Mesenchymal stem cell (in vitro differentiated cells and primary cell): Measurements from ENCODE around the gene CYTH3.

Experiments used
- DNase-seq: peaks from one replicate; pipeline ENCODE4 v3.0.0-alpha.2; 2013
- H2AFZ ChIP-seq: one replicate; pipeline ENCODE4 v1.6.1; 2013; ENCODE audit warnings: low read depth, mild to moderate bottlenecking, control low read depth, inconsistent platforms, low read length, moderate library complexity
- H2AK5ac ChIP-seq: 2 replicates; pipeline ENCODE4 v1.6.1; 2013; ENCODE audit warnings: low read length, moderate library complexity, mild to moderate bottlenecking, inconsistent platforms; ENCODE audit not compliant: severe bottlenecking
- H2BK120ac ChIP-seq: one replicate; pipeline ENCODE4 v1.6.1; 2013; ENCODE audit warnings: low read depth, mild to moderate bottlenecking, inconsistent platforms, low read length, moderate library complexity
- H2BK12ac ChIP-seq, 2 experiments: one replicate each; pipeline ENCODE4 v1.6.1; 2013; ENCODE audit warnings: inconsistent platforms in 2 of 2, low read length in 2 of 2, mild to moderate bottlenecking in 2 of 2, moderate library complexity in 2 of 2, control low read depth in 1 of 2
- H2BK15ac ChIP-seq: one replicate; pipeline ENCODE4 v1.6.1; 2013; ENCODE audit warnings: mild to moderate bottlenecking, low read depth, inconsistent platforms; ENCODE audit not compliant: poor library complexity, severe bottlenecking
- H2BK5ac ChIP-seq: 2 replicates; pipeline ENCODE4 v1.6.1; 2013; ENCODE audit warnings: low read depth, mild to moderate bottlenecking, low read length, control low read depth, inconsistent platforms; ENCODE audit not compliant: poor library complexity, severe bottlenecking
- H3K14ac ChIP-seq, 2 experiments: one replicate each; pipeline ENCODE4 v1.6.1; 2013; ENCODE audit warnings: inconsistent platforms in 2 of 2, low read length in 2 of 2, control low read depth in 1 of 2, mild to moderate bottlenecking in 1 of 2, moderate library complexity in 1 of 2
- H3K18ac ChIP-seq, 2 experiments: one replicate each; pipeline ENCODE4 v1.6.1; 2013; ENCODE audit warnings: inconsistent platforms in 2 of 2, low read length in 2 of 2, control low read depth in 1 of 2, low read depth in 1 of 2, mild to moderate bottlenecking in 1 of 2
- H3K23ac ChIP-seq, 2 experiments: one replicate each; pipeline ENCODE4 v1.6.1; 2013; ENCODE audit warnings: inconsistent platforms in 2 of 2, low read length in 2 of 2, mild to moderate bottlenecking in 2 of 2, moderate library complexity in 2 of 2, control low read depth in 1 of 2
- H3K27ac ChIP-seq: 2 replicates; pipeline ENCODE4 v1.5.1; 2013; ENCODE audit warnings: mild to moderate bottlenecking, moderate library complexity, low read length, control low read depth, inconsistent platforms; ENCODE audit not compliant: poor library complexity, severe bottlenecking
- H3K27me3 ChIP-seq, 2 experiments: 2 replicates each; pipeline versions ENCODE4 v1.6.1 to v1.7.0; 2013; ENCODE audit warnings: low read length in 2 of 2, mild to moderate bottlenecking in 2 of 2, moderate library complexity in 2 of 2, control low read depth in 1 of 2, inconsistent platforms in 1 of 2; ENCODE audit not compliant: control insufficient read depth in 1 of 2, insufficient read depth in 1 of 2
- H3K36me3 ChIP-seq, 2 experiments: 2 replicates each; pipeline versions ENCODE4 v1.6.1 to v1.7.0; 2013; ENCODE audit warnings: low read length in 2 of 2, control low read depth in 1 of 2, inconsistent platforms in 1 of 2, low read depth in 1 of 2, mild to moderate bottlenecking in 1 of 2; ENCODE audit not compliant: insufficient read depth in 2 of 2, control insufficient read depth in 1 of 2
- H3K4ac ChIP-seq, 2 experiments: one replicate each; pipeline ENCODE4 v1.6.1; 2013; ENCODE audit warnings: inconsistent platforms in 2 of 2, low read length in 2 of 2, mild to moderate bottlenecking in 2 of 2, moderate library complexity in 2 of 2, control low read depth in 1 of 2, low read depth in 1 of 2
- H3K4me1 ChIP-seq: 2 replicates; pipeline ENCODE4 v1.6.1; 2013; ENCODE audit warnings: low read depth, low read length, control low read depth; ENCODE audit not compliant: control insufficient read depth, insufficient read depth
- H3K4me2 ChIP-seq: 2 replicates; pipeline ENCODE4 v1.6.1; 2013; ENCODE audit warnings: low read length, mild to moderate bottlenecking, inconsistent platforms; ENCODE audit not compliant: poor library complexity, severe bottlenecking
- H3K4me3 ChIP-seq, 2 experiments: 2 replicates each; pipeline versions ENCODE4 v1.5.1 to v1.7.0; 2013; ENCODE audit warnings: low read length in 2 of 2, mild to moderate bottlenecking in 2 of 2, control low read depth in 1 of 2, low read depth in 1 of 2; ENCODE audit not compliant: insufficient read depth in 1 of 2
- H3K79me1 ChIP-seq: replicated peaks from 2 replicates; pipeline ENCODE4 v1.6.1; 2013; ENCODE audit warnings: mild to moderate bottlenecking, control low read depth, low read length, inconsistent platforms; ENCODE audit not compliant: poor library complexity, severe bottlenecking
- H3K9ac ChIP-seq: 2 replicates; pipeline ENCODE4 v1.7.0; 2013; ENCODE audit warnings: mild to moderate bottlenecking, low read length, moderate library complexity
- H3K9me3 ChIP-seq: 2 replicates; pipeline ENCODE4 v1.7.0; 2013; ENCODE audit warnings: mild to moderate bottlenecking, low read length; ENCODE audit not compliant: control insufficient read depth
- H4K8ac ChIP-seq: one replicate; pipeline ENCODE4 v1.6.1; 2013; ENCODE audit warnings: inconsistent platforms, mild to moderate bottlenecking, low read length, moderate library complexity
- H4K91ac ChIP-seq: one replicate; pipeline ENCODE4 v1.6.1; 2013; ENCODE audit warnings: mild to moderate bottlenecking, low read length, inconsistent platforms
- WGBS: methylation state at CpG from one replicate; pipeline ENCODE4 v1.1.7; 2013; ENCODE audit warnings: mixed read lengths; 5-methylcytosine and 5-hydroxymethylcytosine counted together

The CYTH3 gene

DNA sequence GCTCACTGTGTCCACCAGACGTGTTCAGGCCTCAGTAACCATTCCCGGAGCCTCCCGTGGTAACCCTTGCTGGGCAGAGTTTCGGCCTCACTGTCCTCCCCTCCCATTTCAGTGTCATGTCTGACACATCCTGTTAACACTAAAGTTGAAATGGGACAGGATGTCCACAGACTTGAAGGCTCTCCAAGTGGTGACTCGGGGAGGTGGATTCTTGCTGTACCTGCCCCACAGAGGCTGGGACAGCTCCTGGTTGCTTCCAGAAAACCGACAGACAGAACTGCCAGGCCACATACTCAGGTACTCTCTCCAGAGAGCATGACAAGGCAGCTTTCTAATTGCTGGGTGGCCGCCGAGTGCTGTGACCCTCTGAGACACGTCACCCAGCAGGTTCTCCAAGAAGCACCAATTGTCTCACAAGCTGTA is 17.9 kb upstream of the CYTH3 start:
- no peaks in the 10 kb centered on the region for H3K9me3 ChIP-seq
- no peak for DNase-seq
- H3K9ac ChIP-seq, result peak overlapping the region; percentile 39
- H3K27me3 ChIP-seq, result no peaks in the 10 kb centered on the region
- H3K4me1 ChIP-seq, result peaks cover 7% of the 10 kb centered on the region
- no peak overlapping the region for H2BK5ac ChIP-seq
- H4K91ac ChIP-seq, result no peak overlapping the region
- no peak overlapping the region for H3K27ac ChIP-seq
- H3K79me1 ChIP-seq, result no peaks in the 10 kb centered on the region
- H3K23ac ChIP-seq, result no peak overlapping the region
- no peak overlapping the region for H3K4me2 ChIP-seq
- no peak overlapping the region for H3K14ac ChIP-seq
- peak overlapping the region; percentile 37 to 42 for H3K18ac ChIP-seq
- H2BK120ac ChIP-seq, result no peak overlapping the region
- no peak overlapping the region for H2BK12ac ChIP-seq
- H2AFZ ChIP-seq, result peak overlapping the region; percentile 36
- 65% methylated on average over 9 of the region's 9 CpGs for WGBS
- H3K4me3 ChIP-seq, result no peak overlapping the region
- H4K8ac ChIP-seq, result peak overlapping the region; percentile 71
- H2AK5ac ChIP-seq, result no peak overlapping the region
- H3K36me3 ChIP-seq, result no peaks in the 10 kb centered on the region
- peak overlapping the region in 1 of 2 experiments; percentile 15 for H3K4ac ChIP-seq
- peak overlapping the region; percentile 40 for H2BK15ac ChIP-seq

DNA sequence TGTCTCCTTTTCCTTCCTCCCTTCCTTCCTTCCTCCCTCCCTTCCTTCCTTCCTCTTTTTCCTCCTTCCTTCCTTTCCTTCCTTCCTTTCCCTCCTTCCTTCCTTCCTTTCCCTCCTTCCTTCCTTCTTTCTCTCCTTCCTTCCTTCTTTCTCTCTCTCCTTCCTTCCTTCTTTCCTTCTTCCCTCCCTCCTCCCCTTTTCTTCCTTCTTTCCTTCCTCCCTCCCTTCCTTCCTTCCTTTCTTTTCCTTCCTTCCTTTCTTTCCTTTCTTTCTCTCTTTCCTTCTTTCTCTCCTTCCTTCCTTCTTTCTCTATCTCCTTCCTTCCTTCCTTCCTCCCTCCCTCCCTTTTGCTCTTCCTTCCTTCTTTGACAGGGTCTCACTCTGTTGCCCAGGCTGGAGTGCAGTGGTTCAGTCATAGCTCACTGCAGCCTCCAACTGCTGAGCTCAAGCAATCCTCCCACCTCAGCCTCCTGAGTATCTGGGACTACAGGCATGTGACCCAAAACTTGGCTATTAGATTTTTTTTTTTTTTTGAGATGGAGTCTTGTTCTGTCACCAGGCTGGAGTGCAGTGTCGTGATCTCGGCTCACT is 15.9 kb upstream of the CYTH3 start:
- no peak overlapping the region for H3K4me3 ChIP-seq
- H3K9ac ChIP-seq, result no peak overlapping the region
- no peak overlapping the region for H3K27ac ChIP-seq
- no peak for DNase-seq
- no peak overlapping the region for H3K4me2 ChIP-seq
- H4K91ac ChIP-seq, result no peak overlapping the region
- H2AK5ac ChIP-seq, result no peak overlapping the region
- H3K9me3 ChIP-seq, result no peaks in the 10 kb centered on the region
- 100% methylated on average over 2 of the region's 2 CpGs for WGBS
- no peak overlapping the region for H3K4ac ChIP-seq
- no peak overlapping the region for H3K23ac ChIP-seq
- no peak overlapping the region for H2BK120ac ChIP-seq
- no peaks in the 10 kb centered on the region for H3K36me3 ChIP-seq
- no peak overlapping the region for H2BK5ac ChIP-seq
- no peak overlapping the region for H4K8ac ChIP-seq
- no peak overlapping the region for H2AFZ ChIP-seq
- H3K27me3 ChIP-seq, result no peaks in the 10 kb centered on the region
- peaks cover 8% of the 10 kb centered on the region for H3K4me1 ChIP-seq
- H3K79me1 ChIP-seq, result no peaks in the 10 kb centered on the region
- H2BK15ac ChIP-seq, result no peak overlapping the region
- no peak overlapping the region for H3K14ac ChIP-seq
- H2BK12ac ChIP-seq, result no peak overlapping the region
- no peak overlapping the region for H3K18ac ChIP-seq

DNA sequence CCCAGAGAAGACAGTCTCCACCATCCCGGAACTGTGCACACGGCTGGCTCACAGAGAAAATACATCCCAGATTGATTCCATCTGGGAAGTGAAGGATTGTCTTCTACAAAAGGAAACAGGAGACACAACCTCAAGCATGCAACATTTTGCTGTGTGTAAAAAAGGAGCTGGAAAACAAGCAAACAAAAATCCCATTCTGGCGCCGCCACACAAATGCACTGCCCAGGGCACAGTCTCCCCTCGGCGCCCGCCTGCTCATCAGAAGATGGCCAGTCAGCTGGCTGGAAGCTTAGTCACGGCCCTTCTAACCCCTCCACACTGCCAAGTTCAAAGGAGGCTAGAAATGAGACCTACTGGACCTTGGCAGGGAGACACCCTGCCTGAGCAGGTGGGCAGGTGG is 14.1 kb upstream of the CYTH3 start:
- no peak overlapping the region for H2AFZ ChIP-seq
- H2BK15ac ChIP-seq, result no peak overlapping the region
- H3K18ac ChIP-seq, result no peak overlapping the region
- H3K4ac ChIP-seq, result no peak overlapping the region
- no peak overlapping the region for H3K27ac ChIP-seq
- no peaks in the 10 kb centered on the region for H3K36me3 ChIP-seq
- no peak for DNase-seq
- no peaks in the 10 kb centered on the region for H3K27me3 ChIP-seq
- no peak overlapping the region for H3K4me3 ChIP-seq
- peak overlapping the region; percentile 50 for H4K91ac ChIP-seq
- H2BK12ac ChIP-seq, result no peak overlapping the region
- 94% methylated on average over 8 of the region's 8 CpGs for WGBS
- no peak overlapping the region for H3K9ac ChIP-seq
- H2BK5ac ChIP-seq, result no peak overlapping the region
- peak overlapping the region; percentile 54 for H4K8ac ChIP-seq
- no peak overlapping the region for H3K23ac ChIP-seq
- H3K79me1 ChIP-seq, result no peaks in the 10 kb centered on the region
- H3K4me1 ChIP-seq, result peaks cover 12% of the 10 kb centered on the region
- H3K9me3 ChIP-seq, result no peaks in the 10 kb centered on the region
- H2AK5ac ChIP-seq, result peak overlapping the region; percentile 32
- H3K4me2 ChIP-seq, result no peak overlapping the region
- H3K14ac ChIP-seq, result no peak overlapping the region
- peak overlapping the region; percentile 19 for H2BK120ac ChIP-seq

DNA sequence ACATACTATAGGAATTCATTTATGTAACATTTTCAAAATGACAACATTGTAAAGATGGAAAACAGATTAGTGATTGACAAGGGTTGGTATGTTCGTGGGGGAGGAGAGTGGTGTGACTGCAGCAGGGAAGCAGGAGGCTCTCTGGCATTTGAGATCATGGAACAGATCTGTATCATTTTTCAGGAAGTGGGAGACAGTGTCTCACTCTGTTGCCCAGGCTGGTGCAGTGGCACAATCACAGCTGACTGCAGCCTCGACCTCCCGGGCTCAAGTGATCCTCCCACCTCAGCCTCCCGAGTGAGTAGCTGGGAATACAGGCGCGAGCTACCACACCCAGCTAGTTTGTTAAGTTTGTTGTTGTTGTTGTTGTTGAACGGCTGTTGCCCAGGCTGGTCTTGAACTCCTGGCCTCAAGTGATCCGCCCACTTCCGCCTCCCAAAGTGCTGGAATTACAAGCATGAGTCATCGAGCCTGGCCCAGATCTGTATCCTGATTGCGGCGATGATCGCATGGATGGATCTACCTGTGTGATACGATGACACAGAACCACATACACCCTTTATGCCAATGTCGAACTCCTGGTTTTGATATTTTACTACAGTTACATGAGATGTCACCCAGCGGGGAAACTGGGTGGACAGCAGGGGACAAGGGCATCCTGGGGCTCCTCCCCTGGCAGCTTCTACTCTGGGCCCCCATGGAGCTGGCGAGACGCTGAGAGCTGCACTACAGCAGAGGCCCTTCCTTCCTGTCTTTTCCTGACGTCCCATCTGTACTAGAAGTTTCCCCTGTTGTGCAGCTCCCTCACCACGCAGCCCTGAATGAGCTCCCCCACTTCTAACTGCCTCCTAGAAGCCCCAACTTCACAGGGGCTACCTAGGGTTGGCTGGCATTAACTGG is 12.3 kb upstream of the CYTH3 start:
- peak overlapping the region; percentile 69 for H4K8ac ChIP-seq
- peak overlapping the region; percentile 78 for H2BK120ac ChIP-seq
- H2BK5ac ChIP-seq, result no peak overlapping the region
- no peaks in the 10 kb centered on the region for H3K36me3 ChIP-seq
- H2AK5ac ChIP-seq, result peak overlapping the region; percentile 79
- no peak overlapping the region for H3K9ac ChIP-seq
- no peaks in the 10 kb centered on the region for H3K79me1 ChIP-seq
- WGBS, result 78% methylated on average over 20 of the region's 20 CpGs
- peak overlapping the region; percentile 43 for H2AFZ ChIP-seq
- DNase-seq, result no peak
- H3K4me2 ChIP-seq, result no peak overlapping the region
- H3K14ac ChIP-seq, result no peak overlapping the region
- H3K4ac ChIP-seq, result peak overlapping the region in 1 of 2 experiments; percentile 68
- H4K91ac ChIP-seq, result peak overlapping the region; percentile 78
- H3K4me3 ChIP-seq, result no peak overlapping the region
- peak overlapping the region; percentile 4 to 50 for H3K18ac ChIP-seq
- H3K9me3 ChIP-seq, result no peaks in the 10 kb centered on the region
- H3K27ac ChIP-seq, result no peak overlapping the region
- H3K4me1 ChIP-seq, result peaks cover 11% of the 10 kb centered on the region
- peak overlapping the region; percentile 67 to 98 for H2BK12ac ChIP-seq
- peak overlapping the region; percentile 56 for H2BK15ac ChIP-seq
- H3K27me3 ChIP-seq, result no peaks in the 10 kb centered on the region
- H3K23ac ChIP-seq, result no peak overlapping the region
